HEK293T (cell line): ENCODE data around the gene TTLL12.

Experiments used
- CTCF ChIA-PET: fragments of 350-600 bp; formaldehyde crosslinking; extraction: SDS; loops from one replicate; lab custom pipeline; 2021; ENCODE audit warnings: antibody characterized with exemption, inconsistent platforms; lab: Yijun Ruan, JAX
- POLR2A ChIA-PET: fragments of 350-600 bp; formaldehyde crosslinking; extraction: SDS; loops from one replicate; lab custom pipeline; 2020; ENCODE audit warnings: antibody characterized with exemption, inconsistent platforms; lab: Yijun Ruan, JAX
- DNase-seq: peaks from one replicate; pipeline ENCODE4 v3.0.0; 2012; ENCODE audit warnings: mixed read lengths; ENCODE audit errors: extremely low spot score
- ARNT ChIP-seq: fragments of 450-650 bp; IDR thresholded peaks from 2 replicates; pipeline ENCODE4 v1.6.1; 2017; ENCODE audit warnings: mild to moderate bottlenecking
- BHLHE40 ChIP-seq: fragments of 450-650 bp; IDR thresholded peaks from 2 replicates; pipeline ENCODE4 v1.6.1; 2016; ENCODE audit warnings: mild to moderate bottlenecking, moderate library complexity, borderline replicate concordance
- CTBP1 ChIP-seq: fragments of 450-650 bp; IDR thresholded peaks from 2 replicates; pipeline ENCODE4 v1.6.1; 2016; ENCODE audit warnings: borderline replicate concordance
- ELF4 ChIP-seq: fragments of 450-650 bp; IDR thresholded peaks from 2 replicates; pipeline ENCODE4 v1.6.1; 2017; ENCODE audit warnings: antibody characterized with exemption
- FOXA1 ChIP-seq: fragments of 450-650 bp; IDR thresholded peaks from 2 replicates; pipeline ENCODE4 v1.6.1; 2016; ENCODE audit warnings: mild to moderate bottlenecking
- FOXK2 ChIP-seq: fragments of 450-650 bp; IDR thresholded peaks from 2 replicates; pipeline ENCODE4 v1.6.1; 2016; ENCODE audit warnings: mild to moderate bottlenecking
- FOXM1 ChIP-seq: fragments of 450-650 bp; IDR thresholded peaks from 2 replicates; pipeline ENCODE4 v1.6.1; 2017; ENCODE audit warnings: mild to moderate bottlenecking, borderline replicate concordance
- HDGF ChIP-seq: fragments of 450-650 bp; IDR thresholded peaks from 2 replicates; pipeline ENCODE4 v1.6.1; 2017; ENCODE audit warnings: antibody characterized with exemption, borderline replicate concordance
- L3MBTL2 ChIP-seq: fragments of 450-650 bp; conservative IDR thresholded peaks from 2 replicates; pipeline ENCODE4 v1.6.1; 2016; ENCODE audit warnings: mild to moderate bottlenecking
- LEF1 ChIP-seq: fragments of 450-650 bp; IDR thresholded peaks from 2 replicates; pipeline ENCODE4 v1.6.1; 2017; ENCODE audit warnings: mild to moderate bottlenecking, borderline replicate concordance
- NFRKB ChIP-seq: fragments of 450-650 bp; IDR thresholded peaks from 2 replicates; pipeline ENCODE4 v1.6.1; 2016; ENCODE audit warnings: mild to moderate bottlenecking, moderate library complexity
- PKNOX1 ChIP-seq: fragments of 450-650 bp; IDR thresholded peaks from 2 replicates; pipeline ENCODE4 v1.6.1; 2016
- SP1 ChIP-seq: fragments of 450-650 bp; IDR thresholded peaks from 2 replicates; pipeline ENCODE4 v1.6.1; 2017
- SUZ12 ChIP-seq: fragments of 450-650 bp; IDR thresholded peaks from 2 replicates; pipeline ENCODE4 v1.6.1; 2016; ENCODE audit warnings: mild to moderate bottlenecking
- TARDBP ChIP-seq: fragments of 450-650 bp; IDR thresholded peaks from 2 replicates; pipeline ENCODE4 v1.6.1; 2016
- ZNF384 ChIP-seq: fragments of 450-650 bp; IDR thresholded peaks from 2 replicates; pipeline ENCODE4 v1.6.1; 2016

Gene TTLL12

DNA sequence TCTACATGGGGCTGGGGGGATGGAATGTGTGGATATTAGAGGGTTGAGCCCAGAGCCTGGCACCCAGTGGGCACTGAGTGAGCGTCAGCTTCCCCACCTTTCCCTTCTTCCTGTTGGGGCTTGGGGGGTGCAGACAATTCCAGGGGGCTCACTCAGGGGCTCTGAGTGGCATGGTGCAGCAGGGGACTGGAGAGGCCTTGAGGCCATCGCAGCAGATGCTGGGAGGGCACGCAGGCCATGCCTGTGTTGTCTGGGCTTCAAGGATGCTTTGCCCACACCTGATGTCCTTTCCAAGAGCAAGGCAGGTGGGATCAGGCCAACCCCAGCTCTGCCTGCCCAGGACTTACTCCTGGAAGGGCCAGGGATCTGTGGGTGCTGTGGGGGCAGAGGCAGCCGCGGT is 11.2 kb upstream of the TTLL12 start:
- TF ChIP-seq FOXA1 (no peak), PKNOX1 (no peak), BHLHE40 (no peak), ZNF384 (no peak), ARNT (no peak), SP1 (no peak), ELF4 (no peak), HDGF (no peak), L3MBTL2 (no peak), LEF1 (no peak), NFRKB (no peak), SUZ12 (no peak), CTBP1 (no peak), TARDBP (no peak), FOXM1 (no peak), FOXK2 (no peak)
- ChIA-PET CTCF (no interaction called here), POLR2A (interaction anchor here (3.0 kb wide), 1 partner anchor 10 kb away, joined by 14 read pairs; no protein-coding TSS in a partner anchor)
- DNase-seq, result no peak

DNA sequence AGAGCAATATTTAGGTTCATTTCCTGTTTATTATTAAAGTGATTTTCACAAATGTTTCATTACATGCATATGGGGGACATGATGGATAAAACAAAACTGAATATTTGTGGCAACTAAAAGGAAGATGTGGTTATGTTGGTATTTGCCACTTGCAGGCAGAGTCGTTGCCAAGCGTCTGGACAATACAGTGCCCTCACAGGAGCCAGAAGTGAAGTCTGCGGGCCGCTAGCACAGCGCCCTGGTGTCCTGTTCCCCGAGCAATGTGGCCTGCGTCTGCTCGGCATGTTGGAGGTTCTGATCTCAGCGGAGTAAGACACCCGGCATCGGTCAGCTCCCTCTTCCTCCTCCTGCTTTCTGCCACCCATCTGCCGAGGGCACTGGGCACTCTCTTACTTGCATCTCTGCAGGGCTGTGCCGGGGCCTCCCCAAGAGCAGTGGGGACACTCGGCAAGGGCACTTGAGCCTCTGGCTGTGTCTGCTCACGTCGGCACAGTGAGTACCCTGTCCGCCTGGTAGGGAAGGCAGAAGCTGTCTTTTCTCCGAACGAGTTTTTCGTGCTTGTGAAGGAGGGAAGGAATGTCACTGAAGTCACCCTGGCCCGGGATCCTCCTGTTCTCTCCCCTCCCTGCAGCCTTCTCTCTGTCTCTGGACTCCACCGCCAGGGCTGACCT is 10.5 kb upstream of the TTLL12 start:
- ChIA-PET POLR2A (interaction anchor here (1.0 to 3.0 kb wide), 2 partner anchors 10 to 544 kb away, joined by 3 to 14 read pairs; no protein-coding TSS in a partner anchor), CTCF (interaction anchor here (0.7 kb wide), 1 partner anchor 10 kb away, joined by 3 read pairs; no protein-coding TSS in a partner anchor)
- TF ChIP-seq TARDBP, result no peak
- no peak for TF ChIP-seq CTBP1

GRCh38 chr22:43191831-43192230 is 4.9 kb upstream of the TTLL12 start:
- CTCF ChIA-PET, result no interaction called here

More for the DNA sequence above, 10.5 kb upstream of the TTLL12 start:
- no peak for DNase-seq

DNA sequence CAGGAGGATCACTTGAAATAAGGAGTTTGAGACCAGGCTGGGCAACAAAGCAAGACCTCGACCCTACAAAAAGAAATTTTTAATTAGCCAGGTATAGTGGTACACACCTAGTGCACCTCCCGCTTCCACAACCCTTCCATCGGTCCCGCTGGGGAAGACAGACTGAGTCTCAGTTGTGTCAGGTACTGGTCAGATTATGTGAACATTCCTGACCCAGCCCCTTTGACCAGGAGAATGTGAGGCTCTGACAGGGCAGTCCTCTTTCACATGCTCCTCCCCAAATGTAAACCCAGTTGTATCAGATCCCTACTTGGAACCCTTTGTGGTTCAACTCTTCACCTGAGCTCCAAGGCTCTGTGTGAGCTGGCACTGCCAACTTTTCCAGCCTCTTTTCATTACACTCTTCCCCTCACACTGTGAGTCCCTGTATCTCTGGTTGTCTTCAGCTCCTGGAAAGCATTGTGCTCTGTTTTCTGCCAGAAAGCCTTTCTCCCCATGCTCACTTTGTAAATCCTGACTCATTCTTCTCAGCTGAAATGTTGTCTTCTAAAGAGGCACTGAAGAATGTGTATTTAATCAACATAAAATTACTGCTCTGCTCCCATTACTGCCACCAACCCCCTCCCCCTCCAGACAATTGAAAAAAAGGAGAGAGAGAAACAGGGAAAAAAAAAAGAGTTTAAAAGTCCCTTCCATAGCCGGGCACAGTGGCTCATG is 2.1 kb upstream of the TTLL12 start:
- ChIA-PET CTCF (interaction anchor here (0.5 kb wide), 1 partner anchor 41 kb away, joined by 3 read pairs; no protein-coding TSS in a partner anchor), POLR2A (interaction anchor here (1.9 kb wide), 1 partner anchor 30 kb away, joined by 6 read pairs; no protein-coding TSS in a partner anchor)
- DNase-seq, result no peak
- TF ChIP-seq FOXM1 (no peak), FOXK2 (no peak), SUZ12 (no peak), ELF4 (no peak), ARNT (no peak), SP1 (no peak), ZNF384 (no peak), PKNOX1 (no peak), NFRKB (no peak)

More at GRCh38 chr22:43191831-43192230, 4.9 kb upstream of the TTLL12 start:
- POLR2A ChIA-PET, result no interaction called here
- TF ChIP-seq CTBP1, result no peak
- TF ChIP-seq NFRKB, result no peak
- no peak for TF ChIP-seq SP1
- no peak for TF ChIP-seq FOXA1
- no peak for TF ChIP-seq ELF4
- TF ChIP-seq PKNOX1, result no peak
- no peak for TF ChIP-seq FOXK2
- no peak for TF ChIP-seq ZNF384
- DNase-seq, result no peak

DNA sequence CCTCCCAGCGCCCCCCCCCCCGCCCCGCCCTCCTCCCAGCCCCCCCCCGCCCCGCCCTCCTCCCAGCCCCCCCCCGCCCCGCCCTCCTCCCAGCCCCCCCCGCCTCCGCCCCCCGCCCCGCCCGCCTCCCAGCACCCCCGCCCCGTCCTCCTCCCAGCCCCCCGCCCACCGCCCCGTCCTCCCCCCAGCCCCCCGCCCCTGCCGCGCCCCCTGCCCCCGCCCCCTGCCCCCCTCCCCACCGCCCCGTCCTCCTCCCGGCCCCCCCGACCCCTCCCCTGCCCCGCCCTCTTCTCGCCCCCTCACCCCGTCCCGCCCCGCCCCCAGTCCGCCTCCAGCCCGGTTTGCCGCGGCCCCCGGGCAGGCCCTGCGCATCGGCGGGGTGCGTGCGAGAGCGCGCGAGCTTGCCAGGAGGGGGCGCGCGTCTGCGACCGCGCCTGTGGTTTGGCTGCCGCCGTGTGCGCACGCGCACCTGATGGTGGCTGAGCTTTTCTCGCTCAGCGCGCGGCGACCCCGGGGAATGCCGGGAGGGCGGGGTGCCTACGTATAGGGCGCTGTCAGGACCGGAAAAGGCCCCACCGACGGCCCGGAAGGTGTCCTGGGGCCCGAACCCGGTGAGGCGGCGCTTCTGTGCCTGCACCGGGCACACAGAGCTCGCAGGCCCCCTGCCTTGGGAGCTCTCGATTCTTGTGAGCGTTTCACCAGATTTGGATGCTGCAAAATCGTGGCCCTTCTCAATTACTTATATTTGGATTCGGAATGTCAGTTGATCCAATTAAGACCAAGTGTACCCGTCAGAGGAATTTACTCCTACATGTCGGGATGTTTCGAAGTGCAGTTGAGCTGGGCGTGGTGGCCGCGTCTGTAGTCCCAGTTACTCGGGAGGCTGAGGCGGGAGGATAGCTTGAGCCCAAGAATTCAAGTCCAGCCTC is 501 bp upstream of the TTLL12 start:
- TF ChIP-seq SP1, result no peak
- TF ChIP-seq CTBP1, result 0 out of 2 replicates have a peak, but pooled peaks have one; percentile 39
- TF ChIP-seq ARNT, result peak; percentile 75
- no peak for TF ChIP-seq TARDBP
- no peak for TF ChIP-seq ZNF384
- TF ChIP-seq FOXK2, result no peak
- TF ChIP-seq FOXM1, result no peak
- TF ChIP-seq BHLHE40, result no peak
- TF ChIP-seq FOXA1, result no peak
- TF ChIP-seq ELF4, result peak; percentile 12; the same call in 1 of the 2 replicates
- TF ChIP-seq NFRKB, result no peak
- TF ChIP-seq SUZ12, result no peak
- TF ChIP-seq PKNOX1, result 0 out of 2 replicates have a peak, but pooled peaks have one; percentile 4
- no peak for TF ChIP-seq HDGF
- no peak for TF ChIP-seq LEF1
- peak; percentile 45 for TF ChIP-seq L3MBTL2
- POLR2A ChIA-PET, result interaction anchor here (0.7 to 2.7 kb wide), 36 partner anchors 9 to 1109 kb away, joined by 3 to 25 read pairs (median 4); partner anchors contain the start of genes CYB5R3, MCAT and PACSIN2
- CTCF ChIA-PET, result interaction anchor here (0.6 to 1.4 kb wide), 11 partner anchors 9 to 676 kb away, joined by 3 to 8 read pairs (median 3); no protein-coding TSS in a partner anchor

More for the DNA sequence above, 501 bp upstream of the TTLL12 start:
- DNase-seq, result peak; percentile 97
